ENCODE results near the gene KRT76. TPM values are rescaled to one million over a fixed set of nuclear protein-coding genes. Genes with fewer than 3 reads are reported as not detected.

The KRT76 gene
- total RNA-seq, 1 experiment from 2014 or later, result not detected

DNA sequence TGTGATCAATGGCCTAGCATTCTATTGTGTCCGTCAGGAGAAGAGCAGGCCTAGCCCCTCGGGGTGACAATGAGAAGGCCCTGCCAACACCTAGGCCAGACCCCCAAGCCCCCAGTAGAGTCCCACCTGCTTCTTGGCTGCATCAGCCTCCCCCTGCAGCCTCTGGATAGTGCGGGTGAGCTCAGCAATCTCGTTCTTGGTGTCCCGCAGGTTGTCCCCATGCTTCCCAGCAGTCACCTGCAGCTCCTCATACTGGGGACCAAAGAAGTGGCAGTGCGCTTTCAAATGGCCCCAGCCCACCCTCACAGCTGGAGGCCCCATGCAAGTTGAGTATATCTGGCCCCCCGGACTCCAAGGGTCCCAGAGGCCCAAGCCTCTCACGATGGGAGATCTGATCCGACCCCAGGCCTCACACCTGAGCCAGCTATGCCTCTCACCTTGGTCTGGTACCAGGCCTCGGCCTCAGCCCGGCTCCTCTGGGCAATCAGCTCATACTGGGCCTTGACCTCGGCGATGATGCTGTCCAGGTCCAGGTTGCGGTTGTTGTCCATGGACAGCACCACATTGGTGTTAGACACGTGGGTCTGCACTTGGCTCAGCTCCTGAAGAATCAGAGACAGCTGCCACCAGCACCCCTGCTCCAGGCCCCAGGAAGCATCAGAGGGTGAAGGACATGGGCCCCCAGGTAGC lies 46.8 kb upstream of the KRT76 start:
- ATAC-seq (no peak), DNase-seq (ENCODE audit: low read depth, low spot score) (no peak)
- Histone ChIP-seq H3K4me3 (replicated peaks in 1 of 2; ENCODE audit: low read depth in 1 of 2, low read length in 2 of 2) (no peak overlapping the region), H3K9me3 (ENCODE audit: control insufficient read depth in 1 of 2, insufficient read depth in 1 of 2, low read depth in 1 of 2, low read length in 2 of 2) (no peaks in the 10 kb centered on the region), H3K27ac (ENCODE audit: low read depth, low read length) (no peak overlapping the region), H3K36me3 (ENCODE audit: control insufficient read depth in 1 of 2, insufficient read depth in 2 of 2, low read length in 2 of 2) (no peaks in the 10 kb centered on the region), H2AFZ (ENCODE audit: low read depth, low read length, poor library complexity, severe bottlenecking) (no peak overlapping the region), H3K27me3 (ENCODE audit: insufficient read depth, low read length) (no peaks in the 10 kb centered on the region), H3K4me2 (ENCODE audit: low read length) (no peak overlapping the region), H3K9ac (ENCODE audit: low read length) (no peak overlapping the region), H4K20me1 (ENCODE audit: insufficient read depth) (no peaks in the 10 kb centered on the region), H3K4me1 (ENCODE audit: control insufficient read depth in 1 of 2, insufficient read depth in 2 of 2, low read length in 2 of 2) (peaks cover 0 to 9% of the 10 kb centered on the region in 2 experiments; a peak in 2 of 4 replicates), H3K9me2 (ENCODE audit: insufficient read depth) (no peaks in the 10 kb centered on the region), H3K79me2 (ENCODE audit: insufficient read depth, low read length) (no peaks in the 10 kb centered on the region)
- BruUV-seq (replicated peaks), result no TSS peak
- ChIA-PET POLR2A (no interaction called here), CTCF (interaction anchor here (1.3 kb wide), 1 partner anchor 56 kb away, joined by 5 read pairs; no protein-coding TSS in a partner anchor), RAD21 (ENCODE audit: low non-redundant PET in 1 of 2, low total read pairs in 2 of 2, uncharacterized antibody in 2 of 2, unreplicated experiment in 2 of 2) (no interaction called here)
- no peak for TF ChIP-seq TCF7L2 (IDR thresholded peaks at IDR 0.05; ENCODE audit: borderline replicate concordance, extremely low read depth, insufficient read depth, insufficient read length)
- no peak for TF ChIP-seq FOSL1 (IDR thresholded peaks at IDR 0.05; ENCODE audit: low read depth)
- TF ChIP-seq ZNF274 (IDR thresholded peaks at IDR 0.05; ENCODE audit: low read depth, low read length), result no peak
- intact Hi-C loops (cut with micrococcal nuclease), result no loop called here

DNA sequence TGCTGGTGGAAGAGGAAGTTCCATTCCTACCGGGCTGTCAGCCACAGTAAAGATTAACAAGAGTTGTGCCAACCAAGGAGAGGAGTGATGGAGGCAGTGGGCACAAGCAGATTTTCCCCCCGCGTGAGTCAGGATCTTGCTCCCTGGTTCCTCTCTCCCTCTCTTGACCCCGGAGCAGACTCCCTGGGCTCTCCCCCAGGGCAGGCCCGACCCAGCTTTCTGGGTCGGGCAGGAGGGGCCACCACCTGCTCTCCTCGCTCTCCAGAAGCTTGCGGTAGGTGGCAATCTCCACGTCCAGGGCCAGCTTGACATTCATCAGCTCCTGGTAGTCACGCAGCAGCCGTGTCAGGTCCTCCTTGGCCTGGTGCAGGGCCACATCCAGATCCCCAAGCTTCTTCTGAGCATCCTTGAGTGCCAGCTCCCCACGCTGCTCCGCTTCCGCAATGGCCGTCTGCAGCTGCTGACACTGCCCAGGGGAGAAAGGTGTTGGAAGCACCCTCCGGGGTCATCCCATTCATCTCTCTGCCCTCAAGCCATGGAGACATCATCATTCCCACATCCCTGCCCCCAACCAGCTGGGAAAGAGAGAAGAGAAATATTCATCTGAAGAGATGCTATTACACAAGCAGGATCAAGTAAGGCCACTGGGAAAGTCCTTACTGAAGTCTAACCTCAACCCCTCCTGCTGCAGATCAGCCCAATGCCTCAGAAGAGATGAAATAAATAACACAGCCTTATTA lies 45.8 kb upstream of the KRT76 start:
- Histone ChIP-seq H3K27me3 (ENCODE audit: insufficient read depth, low read length) (0 out of 2 replicates have a peak, but pooled peaks cover 2% of the 10 kb centered on the region), H3K79me2 (ENCODE audit: insufficient read depth, low read length) (no peaks in the 10 kb centered on the region), H3K9ac (ENCODE audit: low read length) (no peak overlapping the region), H3K4me2 (ENCODE audit: low read length) (no peak overlapping the region), H4K20me1 (ENCODE audit: insufficient read depth) (no peaks in the 10 kb centered on the region), H2AFZ (ENCODE audit: low read depth, low read length, poor library complexity, severe bottlenecking) (no peak overlapping the region), H3K27ac (ENCODE audit: low read depth, low read length) (no peak overlapping the region), H3K9me2 (ENCODE audit: insufficient read depth) (no peaks in the 10 kb centered on the region), H3K36me3 (ENCODE audit: control insufficient read depth in 1 of 2, insufficient read depth in 2 of 2, low read length in 2 of 2) (no peaks in the 10 kb centered on the region), H3K4me1 (ENCODE audit: control insufficient read depth in 1 of 2, insufficient read depth in 2 of 2, low read length in 2 of 2) (peaks cover 0 to 9% of the 10 kb centered on the region in 2 experiments; a peak in 2 of 4 replicates), H3K4me3 (replicated peaks in 1 of 2; ENCODE audit: low read depth in 1 of 2, low read length in 2 of 2) (no peak overlapping the region), H3K9me3 (ENCODE audit: control insufficient read depth in 1 of 2, insufficient read depth in 1 of 2, low read depth in 1 of 2, low read length in 2 of 2) (no peaks in the 10 kb centered on the region)
- ChIA-PET RAD21 (ENCODE audit: low non-redundant PET in 1 of 2, low total read pairs in 2 of 2, uncharacterized antibody in 2 of 2, unreplicated experiment in 2 of 2) (no interaction called here), CTCF (interaction anchor here (1.3 kb wide), 1 partner anchor 57 kb away, joined by 5 read pairs; no protein-coding TSS in a partner anchor), POLR2A (no interaction called here)
- ATAC-seq (no peak), DNase-seq (ENCODE audit: low read depth, low spot score) (no peak)
- BruUV-seq (replicated peaks), result no TSS peak
- intact Hi-C loops (cut with micrococcal nuclease), result no loop called here
- TF ChIP-seq SIN3A (IDR thresholded peaks at IDR 0.05; ENCODE audit: low read depth), result no peak
- TF ChIP-seq YY1 (IDR thresholded peaks at IDR 0.05; ENCODE audit: extremely low read depth, insufficient replicate concordance, low read depth, low read length), result no peak
- no peak for TF ChIP-seq EZH2 (IDR thresholded peaks at IDR 0.05)
- TF ChIP-seq POLR2A (IDR thresholded peaks at IDR 0.05; ENCODE audit: borderline replicate concordance, extremely low read depth, insufficient read depth, insufficient read length), result no peak
- no peak for TF ChIP-seq ZFX (IDR thresholded peaks at IDR 0.05)
- no peak for TF ChIP-seq FOSL1 (IDR thresholded peaks at IDR 0.05; ENCODE audit: low read depth)
- no peak for TF ChIP-seq RAD21 (IDR thresholded peaks at IDR 0.05; ENCODE audit: low read depth)
- no peak for TF ChIP-seq TCF7L2 (IDR thresholded peaks at IDR 0.05; ENCODE audit: borderline replicate concordance, extremely low read depth, insufficient read depth, insufficient read length)
- no peak for TF ChIP-seq SP1 (IDR thresholded peaks at IDR 0.05; ENCODE audit: low read depth)
- TF ChIP-seq, protein P1, sequence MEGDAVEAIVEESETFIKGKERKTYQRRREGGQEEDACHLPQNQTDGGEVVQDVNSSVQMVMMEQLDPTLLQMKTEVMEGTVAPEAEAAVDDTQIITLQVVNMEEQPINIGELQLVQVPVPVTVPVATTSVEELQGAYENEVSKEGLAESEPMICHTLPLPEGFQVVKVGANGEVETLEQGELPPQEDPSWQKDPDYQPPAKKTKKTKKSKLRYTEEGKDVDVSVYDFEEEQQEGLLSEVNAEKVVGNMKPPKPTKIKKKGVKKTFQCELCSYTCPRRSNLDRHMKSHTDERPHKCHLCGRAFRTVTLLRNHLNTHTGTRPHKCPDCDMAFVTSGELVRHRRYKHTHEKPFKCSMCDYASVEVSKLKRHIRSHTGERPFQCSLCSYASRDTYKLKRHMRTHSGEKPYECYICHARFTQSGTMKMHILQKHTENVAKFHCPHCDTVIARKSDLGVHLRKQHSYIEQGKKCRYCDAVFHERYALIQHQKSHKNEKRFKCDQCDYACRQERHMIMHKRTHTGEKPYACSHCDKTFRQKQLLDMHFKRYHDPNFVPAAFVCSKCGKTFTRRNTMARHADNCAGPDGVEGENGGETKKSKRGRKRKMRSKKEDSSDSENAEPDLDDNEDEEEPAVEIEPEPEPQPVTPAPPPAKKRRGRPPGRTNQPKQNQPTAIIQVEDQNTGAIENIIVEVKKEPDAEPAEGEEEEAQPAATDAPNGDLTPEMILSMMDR (IDR thresholded peaks at IDR 0.05 in 2 of 3, conservative IDR thresholded peaks at IDR 0.05 in 1 of 3; ENCODE audit: borderline replicate concordance in 1 of 3, insufficient read depth in 1 of 3, low read depth in 2 of 3, low read length in 2 of 3), result no peak
- TF ChIP-seq JUND (IDR thresholded peaks at IDR 0.05), result no peak
- no peak for TF ChIP-seq ELF1 (IDR thresholded peaks at IDR 0.05; ENCODE audit: borderline replicate concordance, low read depth)
